NCI-H69 (cell line): ENCODE results near the gene MRPL51.
"Not testable (repeated sequence)": the region's sequence is repeated elsewhere in the genome, so short reads cannot be mapped to it uniquely, and the experiment has no call there.

Experiments used
- DNase-seq: peaks from one replicate; lab custom pipeline; 2025; lab: John Stamatoyannopoulos, UW

The MRPL51 gene

GRCh38 chr12:6532051-6532926 lies 39.2 kb upstream of the MRPL51 start:
- peak; percentile 42 for DNase-seq

GRCh38 chr12:6530576-6531260 lies 37.7 kb upstream of the MRPL51 start:
- DNase-seq = no peak

- no peak for DNase-seq
Measured at GRCh38 chr12:6529291-6529737, 36.3 kb upstream of the MRPL51 start.

- no peak for DNase-seq
Measured at GRCh38 chr12:6528539-6529235, 35.6 kb upstream of the MRPL51 start.

GRCh38 chr12:6527711-6528110 lies 34.6 kb upstream of the MRPL51 start:
- DNase-seq = no peak

GRCh38 chr12:6526766-6527525 lies 33.9 kb upstream of the MRPL51 start:
- no peak for DNase-seq

- DNase-seq = no peak
Measured at GRCh38 chr12:6526201-6526600, 33.1 kb upstream of the MRPL51 start.

- DNase-seq = no peak
Measured at GRCh38 chr12:6524648-6525047, 31.6 kb upstream of the MRPL51 start.

- DNase-seq = no peak
Measured at GRCh38 chr12:6523708-6524107, 30.6 kb upstream of the MRPL51 start.

- no peak for DNase-seq
Measured at GRCh38 chr12:6522193-6522592, 29.1 kb upstream of the MRPL51 start.

- no peak for DNase-seq
Measured at GRCh38 chr12:6520186-6520585, 27.1 kb upstream of the MRPL51 start.

- no peak for DNase-seq
Measured at GRCh38 chr12:6508087-6508486, 15.0 kb upstream of the MRPL51 start.

GRCh38 chr12:6507102-6507998 lies 14.3 kb upstream of the MRPL51 start:
- DNase-seq = no peak

GRCh38 chr12:6500466-6500865 lies 7.4 kb upstream of the MRPL51 start:
- no peak for DNase-seq

GRCh38 chr12:6497291-6497690 lies 4.2 kb upstream of the MRPL51 start:
- DNase-seq = not testable (repeated sequence)

GRCh38 chr12:6494968-6495367 lies 1.9 kb upstream of the MRPL51 start:
- no peak for DNase-seq

- DNase-seq = peak; percentile 66
Measured at GRCh38 chr12:6494258-6494743, 1.2 kb upstream of the MRPL51 start.

GRCh38 chr12:6493497-6494257 lies 615 bp upstream of the MRPL51 start, which contains the start of gene NCAPD2:
Gene NCAPD2, plus strand, starts transcription at chr12:6494102. Its CDS starts 997 bp downstream, at chr12:6495099.
- DNase-seq = peak; percentile 99

GRCh38 chr12:6490673-6491072 lies 2.4 kb downstream of the MRPL51 start:
- not testable (repeated sequence) for DNase-seq

- no peak for DNase-seq
Measured at GRCh38 chr12:6489449-6489848, 3.6 kb downstream of the MRPL51 start.
